ACC112 (cell line): ENCODE measurements around the gene YEATS2.
"Not testable (repeated sequence)": the region's sequence is repeated elsewhere in the genome, so short reads cannot be mapped to it uniquely, and the experiment has no call there.

Experiments
- H2AFZ ChIP-seq: fragments of 200-600 bp; sonication (generic); one replicate; pipeline ENCODE4 v1.6.0; 2017; ENCODE audit warnings: antibody characterized with exemption, low read length; ENCODE audit not compliant: unreplicated experiment
- H3K27ac ChIP-seq: fragments of 200-600 bp; sonication (generic); 2 replicates; pipeline ENCODE4 v1.5.1; 2014; ENCODE audit warnings: low read depth, mild to moderate bottlenecking, antibody characterized with exemption, low read length, moderate library complexity
- H3K27me3 ChIP-seq: fragments of 200-600 bp; sonication (generic); 2 replicates; pipeline ENCODE4 v1.6.1; 2014; ENCODE audit warnings: mild to moderate bottlenecking, antibody characterized with exemption, low read length, moderate library complexity, mixed read lengths; ENCODE audit not compliant: insufficient read depth
- H3K36me3 ChIP-seq: fragments of 200-600 bp; sonication (generic); 2 replicates; pipeline ENCODE4 v1.6.1; 2016; ENCODE audit warnings: mild to moderate bottlenecking, antibody characterized with exemption, low read length, moderate library complexity, mixed read lengths; ENCODE audit not compliant: insufficient read depth
- H3K4me1 ChIP-seq: fragments of 200-600 bp; sonication (generic); one replicate; pipeline ENCODE4 v1.6.1; 2016; ENCODE audit warnings: low read length, mixed read lengths; ENCODE audit not compliant: insufficient read depth, unreplicated experiment, control insufficient read depth
- H3K4me3 ChIP-seq: fragments of 200-600 bp; sonication (generic); 2 replicates; pipeline ENCODE4 v1.5.1; 2014; ENCODE audit warnings: mild to moderate bottlenecking, low read depth, low read length
- H3K79me2 ChIP-seq: fragments of 200-600 bp; sonication (generic); one replicate; pipeline ENCODE4 v1.6.0; 2016; ENCODE audit warnings: low read length; ENCODE audit not compliant: control insufficient read depth, unreplicated experiment, insufficient read depth

The YEATS2 gene

DNA sequence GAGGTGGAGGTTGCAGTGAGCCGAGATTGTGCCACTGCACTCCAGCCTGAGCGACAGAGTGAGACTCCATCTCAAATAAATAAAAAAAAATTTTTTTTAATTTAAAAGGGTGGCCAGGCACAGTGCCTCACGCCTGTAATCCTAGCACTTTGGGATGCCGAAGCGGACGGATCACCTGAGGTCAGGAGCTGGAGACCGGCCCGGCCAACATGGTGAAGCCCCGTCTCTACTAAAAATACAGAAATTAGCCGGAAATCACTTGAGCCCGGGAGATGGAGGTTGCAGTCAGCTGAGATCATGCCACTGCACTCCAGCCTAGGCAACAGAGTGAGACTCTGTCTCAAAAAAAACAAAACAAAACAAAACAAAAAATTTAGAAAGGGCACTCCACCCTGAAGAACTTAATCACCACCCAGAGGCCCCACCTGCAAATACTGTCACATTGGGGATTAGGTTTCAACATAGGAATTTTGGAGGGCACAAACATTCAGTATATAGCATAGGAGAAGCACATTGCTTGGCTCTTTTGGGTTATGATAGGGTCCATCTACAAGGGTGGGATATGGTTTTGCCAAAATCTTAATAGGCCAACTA lies 7.1 kb upstream of the YEATS2 start:
- no peak overlapping the region for H2AFZ ChIP-seq
- no peaks in the 10 kb centered on the region for H3K79me2 ChIP-seq
- H3K36me3 ChIP-seq: no peaks in the 10 kb centered on the region
- no peaks in the 10 kb centered on the region for H3K4me1 ChIP-seq
- no peaks in the 10 kb centered on the region for H3K27me3 ChIP-seq
- no peak overlapping the region for H3K4me3 ChIP-seq
- H3K27ac ChIP-seq: no peak overlapping the region

- H3K4me3 ChIP-seq: no peak overlapping the region
- no peak overlapping the region for H2AFZ ChIP-seq
- no peak overlapping the region for H3K27ac ChIP-seq
- H3K36me3 ChIP-seq: no peaks in the 10 kb centered on the region
- peaks cover 4% of the 10 kb centered on the region for H3K4me1 ChIP-seq
- H3K27me3 ChIP-seq: no peaks in the 10 kb centered on the region
- peaks cover 4% of the 10 kb centered on the region for H3K79me2 ChIP-seq
Measured at GRCh38 chr3:183692436-183692835, 5.2 kb upstream of the YEATS2 start.

DNA sequence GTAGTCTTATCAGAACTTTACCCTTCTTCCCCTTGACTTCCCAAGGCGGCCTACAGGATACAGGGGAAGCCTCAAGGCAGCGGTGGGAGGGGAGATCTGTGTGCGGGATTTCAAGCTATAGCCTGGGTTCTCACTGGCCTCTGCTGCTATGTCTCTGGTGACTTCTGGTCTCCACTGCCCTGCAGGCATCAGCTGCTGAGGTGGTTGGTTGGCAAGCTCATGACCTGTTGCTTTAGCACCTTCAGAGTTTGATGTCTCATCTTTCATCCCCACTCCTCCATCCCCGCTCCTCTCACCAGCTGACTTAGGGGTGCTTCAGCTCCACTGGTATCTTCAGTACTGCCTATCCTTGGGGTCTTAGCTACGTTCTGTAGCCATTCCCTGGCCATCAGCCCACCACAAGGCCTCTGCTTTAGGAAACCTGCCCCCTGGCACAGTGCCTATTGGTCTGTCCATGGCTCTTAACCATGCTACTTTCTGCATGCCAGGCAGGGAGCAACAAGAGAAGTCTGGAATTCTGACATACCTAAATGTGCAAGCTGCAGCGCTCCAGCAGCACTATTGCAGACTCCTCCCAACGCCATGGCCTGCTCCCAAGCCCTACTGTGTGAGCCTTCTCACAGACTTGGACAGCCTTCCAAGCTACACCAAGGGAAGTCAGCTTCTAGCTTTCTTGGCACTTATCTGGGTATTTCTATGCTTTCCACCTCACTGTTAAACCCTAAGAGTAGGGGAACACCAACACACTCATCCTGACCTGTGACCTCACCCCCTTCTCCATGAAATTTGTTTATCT lies 1.8 kb upstream of the YEATS2 start:
- Histone ChIP-seq H3K4me3 (no peak overlapping the region), H3K4me1 (peaks cover 14% of the 10 kb centered on the region), H2AFZ (no peak overlapping the region), H3K27ac (no peak overlapping the region), H3K79me2 (peaks cover 34% of the 10 kb centered on the region), H3K27me3 (no peaks in the 10 kb centered on the region), H3K36me3 (no peaks in the 10 kb centered on the region)

GRCh38 chr3:183697123-183697609 lies 431 bp upstream of the YEATS2 start:
- Histone ChIP-seq H3K4me1 (peaks cover 17% of the 10 kb centered on the region), H3K27ac (no peak overlapping the region), H3K36me3 (peaks cover 5% of the 10 kb centered on the region; the same call in 1 of the 2 replicates), H3K79me2 (peaks cover 48% of the 10 kb centered on the region), H3K4me3 (peak overlapping the region; percentile 99), H3K27me3 (no peaks in the 10 kb centered on the region), H2AFZ (peak overlapping the region; percentile 99)

DNA sequence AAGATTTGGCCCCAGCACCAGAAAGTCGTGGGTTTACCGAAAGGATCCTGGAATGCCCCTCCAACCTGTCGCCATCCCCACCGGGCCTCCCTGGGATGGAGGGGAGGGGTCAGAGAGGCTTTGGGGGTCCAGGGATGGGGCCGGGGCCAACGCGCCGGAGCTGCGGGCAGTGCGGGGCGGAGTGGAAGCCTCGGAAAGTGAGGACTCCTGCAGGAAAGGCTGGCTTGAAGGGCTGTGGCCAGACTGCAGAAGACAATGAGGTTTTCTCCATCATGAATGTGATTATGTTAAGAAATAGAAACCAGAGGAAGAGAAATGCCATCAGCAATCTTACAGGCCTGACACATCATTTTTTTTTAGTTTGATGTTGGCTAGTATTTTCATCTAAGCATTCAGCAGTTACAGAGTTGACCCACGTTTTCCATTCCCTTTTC lies 738 bp downstream of the YEATS2 start:
- peak overlapping the region; percentile 99 for H2AFZ ChIP-seq

GRCh38 chr3:183698756-183699155 lies 1.2 kb downstream of the YEATS2 start:
- Histone ChIP-seq H3K79me2 (peaks cover 64% of the 10 kb centered on the region), H3K36me3 (peaks cover 5% of the 10 kb centered on the region; the same call in 1 of the 2 replicates), H3K27me3 (no peaks in the 10 kb centered on the region), H2AFZ (no peak overlapping the region), H3K4me1 (peaks cover 17% of the 10 kb centered on the region), H3K27ac (peak overlapping the region; percentile 74), H3K4me3 (peak overlapping the region; percentile 99)

More for the DNA sequence above, 738 bp downstream of the YEATS2 start:
- H3K79me2 ChIP-seq: peaks cover 60% of the 10 kb centered on the region
- H3K36me3 ChIP-seq: peaks cover 5% of the 10 kb centered on the region; the same call in 1 of the 2 replicates
- H3K4me1 ChIP-seq: peaks cover 17% of the 10 kb centered on the region
- peak overlapping the region; percentile 99 for H3K4me3 ChIP-seq
- H3K27me3 ChIP-seq: no peaks in the 10 kb centered on the region
- H3K27ac ChIP-seq: peak overlapping the region; percentile 74

GRCh38 chr3:183699238-183699947 lies 1.8 kb downstream of the YEATS2 start:
- peak overlapping the region; percentile 99 for H3K4me3 ChIP-seq
- peak overlapping the region; percentile 74 for H3K27ac ChIP-seq
- H2AFZ ChIP-seq: no peak overlapping the region
- peaks cover 70% of the 10 kb centered on the region for H3K79me2 ChIP-seq
- H3K27me3 ChIP-seq: no peaks in the 10 kb centered on the region
- H3K36me3 ChIP-seq: peaks cover 5% of the 10 kb centered on the region; the same call in 1 of the 2 replicates
- peaks cover 17% of the 10 kb centered on the region for H3K4me1 ChIP-seq

GRCh38 chr3:183701744-183702143 lies 4.1 kb downstream of the YEATS2 start:
- no peak overlapping the region for H3K27ac ChIP-seq
- H2AFZ ChIP-seq: no peak overlapping the region
- H3K27me3 ChIP-seq: no peaks in the 10 kb centered on the region
- no peak overlapping the region for H3K4me3 ChIP-seq
- H3K4me1 ChIP-seq: peaks cover 17% of the 10 kb centered on the region
- peaks cover 5% of the 10 kb centered on the region; the same call in 1 of the 2 replicates for H3K36me3 ChIP-seq
- peaks cover 93% of the 10 kb centered on the region for H3K79me2 ChIP-seq

DNA sequence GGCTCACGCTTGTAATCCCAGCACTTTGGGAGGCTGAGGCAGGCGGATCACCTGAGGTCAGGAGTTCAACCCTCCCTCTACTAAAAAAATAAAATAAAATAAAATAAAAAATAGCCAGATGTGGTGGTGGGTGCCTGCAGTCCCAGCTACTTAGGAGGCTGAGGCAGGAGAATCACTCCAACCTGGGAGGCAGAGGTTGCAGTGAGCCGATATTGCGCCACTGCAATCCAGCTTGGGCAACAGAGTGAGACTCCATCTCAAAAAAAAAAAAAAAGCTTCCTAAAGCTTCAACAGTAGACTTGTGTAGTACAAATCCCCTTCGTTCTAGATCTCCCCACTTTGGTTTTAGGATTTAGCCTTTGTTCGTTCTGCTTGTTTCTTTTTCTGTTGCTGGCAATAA lies 6.3 kb downstream of the YEATS2 start:
- not testable (repeated sequence) for H3K36me3 ChIP-seq
- H3K4me1 ChIP-seq: peaks cover 16% of the 10 kb centered on the region

GRCh38 chr3:183710231-183710630 lies 12.6 kb downstream of the YEATS2 start:
- Histone ChIP-seq H3K27ac (no peak overlapping the region), H3K79me2 (peaks cover 88% of the 10 kb centered on the region), H3K4me1 (peaks cover 2% of the 10 kb centered on the region), H2AFZ (no peak overlapping the region), H3K36me3 (peaks cover 2% of the 10 kb centered on the region; the same call in 1 of the 2 replicates), H3K27me3 (no peaks in the 10 kb centered on the region), H3K4me3 (no peak overlapping the region)

More for the DNA sequence above, 6.3 kb downstream of the YEATS2 start:
- H3K79me2 ChIP-seq: peaks cover 97% of the 10 kb centered on the region
- not testable (repeated sequence) for H3K4me3 ChIP-seq, H3K27me3 ChIP-seq, H3K27ac ChIP-seq, H2AFZ ChIP-seq
